ENCODE data around the gene SORCS2. TPM values are rescaled to one million over a fixed set of nuclear protein-coding genes. Genes with fewer than 3 reads are reported as not detected.

Gene SORCS2
- total RNA-seq, 2 experiments from 2014 or later, result not detected

DNA sequence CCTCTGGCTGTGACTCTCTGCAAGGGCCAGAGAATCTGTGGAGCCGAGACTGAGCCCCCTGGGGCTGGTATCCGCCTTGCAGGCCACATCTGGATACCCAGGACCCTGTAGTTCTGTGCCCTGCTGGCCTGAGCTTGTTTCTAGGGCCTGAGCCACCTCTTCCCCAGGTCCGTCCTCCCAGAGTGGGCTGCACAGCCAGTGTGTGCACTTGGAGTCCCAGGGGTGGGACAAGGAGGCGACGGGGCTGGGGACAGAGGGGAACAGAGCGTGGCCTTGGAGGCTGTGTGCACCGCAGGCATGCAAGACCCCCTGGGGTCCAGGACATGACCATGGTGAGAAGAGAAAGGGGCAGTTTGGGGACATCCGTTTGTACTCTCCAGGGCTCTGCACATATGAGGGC is 105.5 kb downstream of the SORCS2 start:
- no peaks in the 10 kb centered on the region for H3K9me3 Mint-ChIP-seq (ENCODE audit: insufficient read depth)
- ATAC-seq (no peak), DNase-seq (no peak)
- no peak overlapping the region for H3K27ac Mint-ChIP-seq
- H3K4me3 Mint-ChIP-seq, result no peak overlapping the region
- H3K4me1 Mint-ChIP-seq (ENCODE audit: low read depth), result no peaks in the 10 kb centered on the region
- POLR2A ChIA-PET, result no interaction called here
- peaks cover 6% of the 10 kb centered on the region for H3K27me3 Mint-ChIP-seq (ENCODE audit: low read depth)
- CTCF ChIA-PET, result no interaction called here
- H3K36me3 Mint-ChIP-seq (ENCODE audit: low read depth), result no peaks in the 10 kb centered on the region

DNA sequence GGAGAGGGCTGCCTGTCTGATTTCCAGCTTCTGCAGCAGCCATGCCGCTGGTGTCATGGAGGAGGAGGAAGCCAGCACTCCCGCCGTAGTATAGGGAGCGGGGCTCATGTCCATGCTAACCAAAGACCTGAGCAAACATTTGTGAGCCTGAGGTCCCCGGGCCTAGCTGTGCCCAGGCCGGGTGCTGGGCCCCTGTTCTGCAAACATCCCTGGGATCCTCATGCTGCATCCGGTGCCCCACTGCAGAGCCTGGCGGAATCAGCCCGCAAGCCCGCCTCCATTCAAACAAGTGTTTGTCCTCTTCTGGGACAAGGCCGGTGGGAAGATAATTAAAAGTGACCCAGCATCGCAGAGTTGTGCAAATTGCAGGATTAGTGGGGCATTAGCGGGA is 106.3 kb downstream of the SORCS2 start:
- Mint-ChIP-seq H3K9me3 (ENCODE audit: insufficient read depth) (no peaks in the 10 kb centered on the region), H3K27ac (no peak overlapping the region), H3K36me3 (ENCODE audit: low read depth) (no peaks in the 10 kb centered on the region), H3K4me3 (no peak overlapping the region), H3K4me1 (ENCODE audit: low read depth) (no peaks in the 10 kb centered on the region), H3K27me3 (ENCODE audit: low read depth) (peaks cover 6% of the 10 kb centered on the region)
- DNase-seq, result no peak
- CTCF ChIA-PET, result no interaction called here
- ATAC-seq, result no peak
- POLR2A ChIA-PET, result no interaction called here

DNA sequence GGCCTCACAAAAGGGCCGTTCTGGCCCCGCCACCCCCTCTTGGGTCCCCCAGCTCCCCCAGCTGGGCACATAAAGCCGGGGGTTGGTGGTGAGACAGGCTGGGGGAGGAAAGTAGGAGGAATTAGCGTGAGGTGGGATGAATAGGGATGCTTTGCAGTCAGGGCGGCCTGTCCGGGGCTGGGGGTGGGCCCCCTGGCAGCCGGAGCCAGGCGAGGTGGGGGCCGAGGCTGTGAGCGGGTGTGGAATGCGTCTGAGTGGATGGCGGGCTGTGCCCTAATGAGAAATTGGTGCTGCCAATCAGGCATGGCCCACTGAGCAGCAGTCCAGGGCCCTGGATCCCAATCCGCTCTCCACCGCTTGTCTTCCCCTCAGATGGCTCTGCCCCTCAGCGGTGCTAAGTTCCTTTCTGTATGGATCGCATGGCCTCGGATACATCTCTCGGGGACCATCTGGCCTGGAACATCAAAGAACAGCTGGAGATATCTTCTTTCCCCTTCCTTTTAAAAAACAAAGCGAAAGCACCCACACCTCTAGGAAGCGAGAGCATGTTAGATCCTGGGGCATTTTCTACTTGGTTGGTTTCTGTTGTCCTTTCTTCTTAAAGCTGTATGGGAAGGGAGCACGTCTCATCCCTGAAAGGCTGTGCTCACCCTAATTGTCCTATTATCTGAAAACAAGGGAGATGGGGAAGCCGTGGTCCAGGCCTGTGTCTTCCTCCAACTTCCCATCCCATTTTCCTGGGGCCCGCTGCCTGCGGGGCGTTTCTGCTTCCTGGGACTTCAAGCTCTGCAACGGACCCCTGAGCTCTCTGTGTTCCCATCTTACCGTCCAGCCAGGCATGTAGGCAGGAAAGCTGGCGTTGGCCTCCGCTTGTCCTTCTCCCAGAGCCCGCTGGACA is 106.9 kb downstream of the SORCS2 start:
- Mint-ChIP-seq H3K9me3 (ENCODE audit: insufficient read depth) (no peaks in the 10 kb centered on the region), H3K27ac (no peak overlapping the region), H3K4me1 (ENCODE audit: low read depth) (no peaks in the 10 kb centered on the region), H3K36me3 (ENCODE audit: low read depth) (no peaks in the 10 kb centered on the region), H3K4me3 (no peak overlapping the region), H3K27me3 (ENCODE audit: low read depth) (peaks cover 6% of the 10 kb centered on the region)
- ChIA-PET CTCF (interaction anchor here (0.9 kb wide), 1 partner anchor 108 kb away, joined by 3 read pairs; no protein-coding TSS in a partner anchor), POLR2A (no interaction called here)
- DNase-seq, result no peak
- no peak for ATAC-seq

DNA sequence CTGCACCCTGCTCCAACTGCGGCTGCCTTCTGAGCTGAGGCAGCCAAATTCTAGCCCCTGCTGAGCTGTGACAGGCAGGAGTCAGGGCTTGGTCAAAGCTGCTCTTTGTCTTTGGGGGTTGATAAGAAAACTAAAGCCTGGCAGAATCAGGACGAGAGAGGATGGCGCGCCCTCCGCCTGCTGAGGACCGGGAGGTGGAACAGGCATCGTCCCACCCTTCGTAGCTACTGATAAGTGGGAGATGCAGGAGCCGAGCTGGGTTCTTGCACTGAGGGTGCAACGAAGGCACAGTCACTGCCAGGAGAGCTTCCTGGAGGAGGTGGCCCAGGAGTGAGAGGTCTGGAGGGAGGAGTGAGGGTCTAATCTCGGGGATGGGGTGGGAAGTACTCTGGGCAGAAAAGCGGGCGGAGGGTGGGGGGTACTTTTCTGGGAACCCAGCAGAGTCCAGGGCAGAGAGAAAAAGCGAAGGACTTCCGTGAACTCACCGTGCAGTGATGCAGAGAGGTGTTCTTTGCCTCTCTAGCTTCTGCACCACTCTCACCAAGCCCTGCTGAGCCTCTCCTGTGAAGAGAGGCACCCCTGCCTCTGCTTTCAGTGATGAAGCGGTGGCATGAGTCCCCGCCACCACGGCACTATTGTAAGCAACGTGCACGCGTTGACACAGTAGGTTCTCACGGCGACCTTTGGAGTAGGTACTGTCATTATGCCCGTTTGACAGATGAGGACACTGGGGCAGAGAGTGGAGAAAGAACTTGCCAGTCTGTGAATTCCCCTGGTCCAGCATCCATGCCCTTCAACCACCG is 107.8 kb downstream of the SORCS2 start:
- DNase-seq, result no peak
- Mint-ChIP-seq H3K4me1 (ENCODE audit: low read depth) (no peaks in the 10 kb centered on the region), H3K27me3 (ENCODE audit: low read depth) (peaks cover 6% of the 10 kb centered on the region), H3K36me3 (ENCODE audit: low read depth) (no peaks in the 10 kb centered on the region), H3K9me3 (ENCODE audit: insufficient read depth) (no peaks in the 10 kb centered on the region), H3K27ac (no peak overlapping the region), H3K4me3 (no peak overlapping the region)
- CTCF ChIA-PET, result interaction anchor here (0.9 kb wide), 1 partner anchor 108 kb away, joined by 3 read pairs; no protein-coding TSS in a partner anchor
- no peak for ATAC-seq
- POLR2A ChIA-PET, result no interaction called here

DNA sequence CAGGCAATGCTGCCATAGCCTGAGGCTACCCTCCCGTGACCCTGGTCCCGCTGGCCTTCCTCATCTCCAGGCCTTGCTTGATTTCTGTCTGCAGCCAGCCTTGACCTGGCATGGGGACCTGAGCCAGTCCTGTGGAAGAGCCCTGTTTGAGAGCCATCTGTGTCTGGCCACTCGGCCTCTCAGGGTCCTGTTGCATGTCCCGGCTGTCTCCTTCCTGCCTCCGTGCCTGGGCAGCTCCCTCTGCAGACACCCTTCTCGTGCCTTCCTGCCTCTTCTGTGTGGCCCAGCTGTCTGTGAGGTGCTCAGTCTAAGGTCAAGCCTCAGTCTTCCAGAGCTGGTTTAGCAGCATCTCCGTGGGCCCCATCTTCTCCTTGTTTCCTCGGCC is 108.4 kb downstream of the SORCS2 start:
- Mint-ChIP-seq H3K36me3 (ENCODE audit: low read depth) (no peaks in the 10 kb centered on the region), H3K4me3 (no peak overlapping the region), H3K27me3 (ENCODE audit: low read depth) (peaks cover 6% of the 10 kb centered on the region), H3K9me3 (ENCODE audit: insufficient read depth) (no peaks in the 10 kb centered on the region), H3K27ac (no peak overlapping the region), H3K4me1 (ENCODE audit: low read depth) (no peaks in the 10 kb centered on the region)
- no peak for DNase-seq
- ChIA-PET CTCF (no interaction called here), POLR2A (no interaction called here)
- ATAC-seq, result no peak

DNA sequence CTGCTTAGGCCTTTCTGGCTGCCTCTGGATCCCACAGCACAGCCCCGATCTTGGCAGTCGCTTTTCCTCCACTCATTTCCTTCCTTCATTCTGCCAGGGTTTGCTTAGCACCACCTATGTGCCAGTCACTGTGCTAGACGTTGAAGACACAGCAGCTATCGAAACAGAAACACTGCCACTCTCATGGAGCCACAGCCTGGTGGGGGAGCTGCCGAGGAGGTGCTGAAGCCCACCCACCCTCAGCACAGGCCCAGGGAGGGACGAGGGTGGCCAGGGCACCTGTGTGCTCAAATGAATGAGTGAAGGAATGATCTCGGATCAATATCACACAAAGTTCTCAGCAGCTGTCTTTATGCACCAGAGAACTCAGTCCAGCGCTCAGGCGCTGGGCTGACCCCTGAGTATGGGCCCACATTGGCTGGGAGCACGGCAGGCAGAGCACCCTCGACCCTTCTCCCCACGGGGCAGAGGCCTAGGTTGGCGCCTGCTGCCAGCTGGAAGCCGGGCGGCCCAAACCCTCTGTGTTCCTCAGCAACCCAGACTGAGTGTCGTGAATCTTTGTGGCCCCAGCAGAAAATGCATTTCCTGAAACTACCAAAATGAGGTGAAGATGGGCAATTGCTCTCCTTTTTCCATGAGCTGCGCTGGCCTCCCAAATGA is 108.9 kb downstream of the SORCS2 start:
- ChIA-PET CTCF (no interaction called here), POLR2A (no interaction called here)
- H3K9me3 Mint-ChIP-seq (ENCODE audit: insufficient read depth), result no peaks in the 10 kb centered on the region
- no peaks in the 10 kb centered on the region for H3K4me1 Mint-ChIP-seq (ENCODE audit: low read depth)
- H3K36me3 Mint-ChIP-seq (ENCODE audit: low read depth), result no peaks in the 10 kb centered on the region
- H3K4me3 Mint-ChIP-seq, result no peak overlapping the region
- ATAC-seq (no peak), DNase-seq (no peak)
- no peak overlapping the region for H3K27ac Mint-ChIP-seq
- H3K27me3 Mint-ChIP-seq (ENCODE audit: low read depth), result peaks cover 6% of the 10 kb centered on the region

DNA sequence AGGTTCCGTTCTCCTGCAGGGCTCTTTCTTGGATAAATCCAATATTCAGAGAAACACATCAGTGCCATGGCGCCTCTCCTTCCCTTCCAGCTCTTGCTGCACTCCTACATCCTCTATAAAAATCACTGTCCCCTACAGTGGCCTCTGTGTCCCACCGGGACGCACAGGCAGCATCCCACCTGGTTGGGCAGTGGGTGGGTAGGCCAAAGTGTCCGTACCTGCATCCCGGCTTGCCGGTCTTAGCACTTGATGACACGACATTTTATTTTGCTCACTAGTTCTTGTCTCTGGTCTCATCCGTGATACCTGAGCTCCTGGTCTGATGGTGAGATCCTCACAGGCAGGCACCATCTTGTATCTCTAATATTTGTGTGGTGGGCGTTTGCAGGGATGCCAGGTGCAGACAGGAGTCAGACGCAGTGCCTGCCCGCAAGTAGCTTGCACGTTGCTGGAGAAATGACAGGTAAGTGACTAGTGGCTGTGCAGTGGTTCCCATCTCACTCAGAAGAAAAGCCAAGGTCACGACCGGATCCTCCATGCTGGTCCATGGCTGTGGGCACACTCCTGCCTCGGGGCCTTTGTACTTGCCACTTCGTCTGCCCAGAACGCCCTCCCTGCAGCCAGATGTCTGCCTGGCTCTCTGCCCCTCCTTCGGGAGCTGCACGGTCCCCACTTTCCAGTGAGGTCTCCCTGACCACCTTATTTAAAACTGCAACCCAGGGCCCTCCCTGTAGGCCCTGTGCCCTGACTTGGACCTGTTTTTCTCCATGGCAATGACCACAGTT is 109.7 kb downstream of the SORCS2 start:
- DNase-seq (no peak), ATAC-seq (no peak)
- peaks cover 6% of the 10 kb centered on the region for H3K27me3 Mint-ChIP-seq (ENCODE audit: low read depth)
- H3K36me3 Mint-ChIP-seq (ENCODE audit: low read depth), result no peaks in the 10 kb centered on the region
- no peaks in the 10 kb centered on the region for H3K4me1 Mint-ChIP-seq (ENCODE audit: low read depth)
- no peaks in the 10 kb centered on the region for H3K9me3 Mint-ChIP-seq (ENCODE audit: insufficient read depth)
- CTCF ChIA-PET, result no interaction called here
- no peak overlapping the region for H3K27ac Mint-ChIP-seq
- POLR2A ChIA-PET, result no interaction called here
- no peak overlapping the region for H3K4me3 Mint-ChIP-seq

DNA sequence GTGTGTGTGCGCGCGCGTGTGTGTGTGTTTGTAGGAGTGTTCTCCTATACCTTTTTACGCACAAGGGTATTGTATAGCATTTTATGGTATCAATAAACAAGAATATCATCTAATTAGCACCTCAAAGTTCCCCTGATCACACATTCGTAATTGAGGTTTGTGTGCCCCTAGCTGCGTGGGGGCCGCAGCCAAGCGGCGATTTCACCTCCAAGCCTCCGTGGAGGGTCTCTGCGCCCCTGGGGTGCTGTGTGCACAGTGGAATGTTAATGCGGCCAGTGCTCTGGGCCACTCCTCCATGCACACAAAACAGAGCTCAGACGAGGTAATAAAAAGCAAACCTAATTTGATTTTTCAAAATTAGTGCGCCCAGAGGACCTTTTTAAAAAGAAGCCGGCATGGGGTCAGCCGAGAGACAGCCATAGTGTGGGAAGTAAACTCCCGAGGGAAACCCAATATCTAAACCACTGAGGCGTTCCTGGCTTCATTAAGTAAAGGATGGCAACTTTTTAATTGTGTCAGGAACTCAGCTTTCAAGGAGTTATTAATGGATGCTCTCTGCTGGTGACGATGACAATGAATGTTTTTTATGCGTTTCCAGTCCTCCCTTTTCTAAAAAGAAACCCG is 110.6 kb downstream of the SORCS2 start:
- peaks cover 9% of the 10 kb centered on the region for H3K27me3 Mint-ChIP-seq (ENCODE audit: low read depth)
- no peaks in the 10 kb centered on the region for H3K9me3 Mint-ChIP-seq (ENCODE audit: insufficient read depth)
- H3K27ac Mint-ChIP-seq, result no peak overlapping the region
- ChIA-PET POLR2A (no interaction called here), CTCF (no interaction called here)
- H3K36me3 Mint-ChIP-seq (ENCODE audit: low read depth), result no peaks in the 10 kb centered on the region
- H3K4me3 Mint-ChIP-seq, result no peak overlapping the region
- no peaks in the 10 kb centered on the region for H3K4me1 Mint-ChIP-seq (ENCODE audit: low read depth)
- no peak for ATAC-seq
- no peak for DNase-seq

DNA sequence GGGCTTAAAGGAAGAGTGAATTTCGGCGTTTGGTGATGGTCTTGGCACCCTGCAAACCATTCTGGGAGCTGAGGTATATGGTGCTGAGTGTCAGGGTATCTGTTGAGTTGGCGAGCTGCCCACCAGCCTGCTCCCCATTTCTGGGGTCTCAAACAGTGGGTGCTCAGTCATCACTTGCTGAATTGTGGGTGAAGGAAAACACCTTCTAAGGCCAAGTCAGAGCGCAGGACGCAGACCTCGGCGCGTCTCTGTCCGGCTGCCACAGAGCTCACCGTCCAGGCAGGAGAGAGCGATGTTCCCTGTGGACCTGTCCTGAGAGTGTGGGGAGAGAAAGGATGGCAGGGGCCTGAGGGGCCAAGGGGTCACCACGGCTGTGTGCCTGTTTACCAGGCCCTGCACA is 111.2 kb downstream of the SORCS2 start:
- no peaks in the 10 kb centered on the region for H3K4me1 Mint-ChIP-seq (ENCODE audit: low read depth)
- ChIA-PET POLR2A (no interaction called here), CTCF (no interaction called here)
- no peak overlapping the region for H3K4me3 Mint-ChIP-seq
- no peaks in the 10 kb centered on the region for H3K9me3 Mint-ChIP-seq (ENCODE audit: insufficient read depth)
- ATAC-seq, result no peak
- DNase-seq, result no peak
- H3K27me3 Mint-ChIP-seq (ENCODE audit: low read depth), result peaks cover 8% of the 10 kb centered on the region
- no peak overlapping the region for H3K27ac Mint-ChIP-seq
- H3K36me3 Mint-ChIP-seq (ENCODE audit: low read depth), result no peaks in the 10 kb centered on the region

DNA sequence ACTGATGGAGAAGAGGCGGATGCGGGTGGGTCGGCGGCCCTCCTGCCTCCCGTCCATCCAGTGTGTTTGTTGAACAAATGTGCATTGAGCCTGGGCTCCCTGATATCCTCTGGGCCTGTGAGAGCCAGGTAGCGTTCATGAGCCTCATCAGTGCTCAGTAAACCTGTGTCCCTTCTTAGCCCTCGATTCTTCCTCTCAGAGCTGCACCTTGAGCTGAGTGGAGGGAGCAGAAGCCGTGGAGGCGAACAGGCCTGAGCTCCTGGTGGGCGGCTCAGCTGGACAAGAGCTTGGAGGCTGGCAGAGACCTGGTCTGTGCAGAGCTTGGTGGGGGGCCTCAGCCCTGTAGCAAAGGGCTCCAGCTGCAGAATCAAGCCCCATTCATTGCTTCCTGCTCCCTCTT is 112.1 kb downstream of the SORCS2 start:
- Mint-ChIP-seq H3K9me3 (ENCODE audit: insufficient read depth) (no peaks in the 10 kb centered on the region), H3K27ac (no peak overlapping the region), H3K4me3 (no peak overlapping the region), H3K36me3 (ENCODE audit: low read depth) (no peaks in the 10 kb centered on the region), H3K27me3 (ENCODE audit: low read depth) (peaks cover 7% of the 10 kb centered on the region), H3K4me1 (ENCODE audit: low read depth) (no peaks in the 10 kb centered on the region)
- DNase-seq (no peak), ATAC-seq (no peak)
- ChIA-PET CTCF (no interaction called here), POLR2A (no interaction called here)

Measured in activated CD8-positive, alpha-beta T cell treated with anti-CD3 and anti-CD28 coated beads, Interleukin-2, amount 10 ng/mL, durations not matched to agents 7 days and 5 days (primary cell).